Lower leg skin (tissue), 3 donors: ENCODE measurements around the gene COL25A1.

Experiments
- CTCF ChIP-seq, 3 donors: fragments of 450-650 bp; IDR thresholded peaks; one replicate each; pipeline ENCODE4 v1.5.1; 2016; ENCODE audit warnings: antibody characterized with exemption in 3 of 3, mild to moderate bottlenecking in 3 of 3, moderate library complexity in 2 of 3
- POLR2A ChIP-seq, 2 donors: fragments of 450-650 bp; IDR thresholded peaks; one replicate each; pipeline ENCODE4 v1.6.1; 2016 to 2017; ENCODE audit warnings: antibody characterized with exemption in 2 of 2, mild to moderate bottlenecking in 1 of 2, moderate library complexity in 1 of 2

DNA sequence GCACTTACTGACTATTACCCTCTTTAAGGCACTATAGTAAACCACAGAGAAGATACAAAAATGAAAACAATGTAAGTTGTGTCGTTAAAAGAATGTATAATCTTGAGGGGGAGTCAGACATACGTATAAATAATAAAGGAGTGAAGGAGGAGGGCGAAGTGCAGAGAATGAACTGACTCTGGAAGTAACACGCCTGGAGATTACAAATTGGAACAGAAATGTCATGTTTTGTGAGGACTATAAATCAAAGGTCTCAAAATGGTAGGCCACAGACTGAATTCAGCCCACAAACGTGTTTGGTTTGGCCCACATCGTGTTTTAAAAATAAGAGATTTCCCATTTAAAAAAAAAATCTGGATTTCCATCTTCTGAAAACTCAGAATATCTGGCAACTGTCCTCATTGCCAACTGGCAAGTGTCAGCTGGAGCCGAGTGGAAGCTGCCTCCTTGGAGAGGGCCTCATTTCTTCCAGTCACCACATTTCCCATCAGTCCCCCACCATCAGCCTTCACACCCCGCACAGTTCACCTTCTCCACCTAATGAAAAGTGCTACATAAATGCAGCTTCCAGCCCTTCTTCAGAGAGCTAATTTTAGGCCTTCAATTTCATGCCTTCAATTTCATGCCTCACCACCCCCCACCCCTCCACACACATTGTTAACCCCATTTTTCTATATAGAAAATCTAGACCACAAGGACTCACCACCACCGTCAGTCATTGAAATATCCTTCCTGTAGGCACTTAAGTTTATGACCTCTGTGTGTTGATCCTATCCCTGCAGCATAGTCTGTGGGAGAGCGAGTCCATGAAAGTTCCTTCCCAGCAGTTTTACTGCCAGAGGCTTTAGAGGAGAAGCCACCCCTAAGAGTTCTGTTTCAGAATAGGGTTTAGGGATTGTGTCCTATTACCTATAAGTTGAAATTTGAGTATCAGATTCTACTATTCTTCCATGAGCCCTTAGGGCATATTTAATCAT is 32.0 kb upstream of the COL25A1 start:
- TF ChIP-seq POLR2A (IDR thresholded peaks at IDR 0.05), result no peak
- no peak for TF ChIP-seq CTCF (IDR thresholded peaks at IDR 0.05)
